Choroid plexus epithelial cell (primary cell): ENCODE measurements around the gene GTSF1L.

Experiments
- DNase-seq: peaks from one replicate; pipeline ENCODE4 v3.0.0-alpha.2; 2010; ENCODE audit warnings: low read depth
- H3K4me3 ChIP-seq: 2 replicates; pipeline ENCODE4 v1.5.1; 2011; ENCODE audit warnings: low read depth, mild to moderate bottlenecking, control low read depth, low read length, moderate library complexity
- TF ChIP-seq, protein P1 (sequence below): conservative IDR thresholded peaks from 2 replicates; pipeline ENCODE4 v1.5.1; 2011; ENCODE audit warnings: low read depth, mild to moderate bottlenecking, control low read depth, inconsistent platforms, low read length, moderate library complexity

GTSF1L gene

DNA sequence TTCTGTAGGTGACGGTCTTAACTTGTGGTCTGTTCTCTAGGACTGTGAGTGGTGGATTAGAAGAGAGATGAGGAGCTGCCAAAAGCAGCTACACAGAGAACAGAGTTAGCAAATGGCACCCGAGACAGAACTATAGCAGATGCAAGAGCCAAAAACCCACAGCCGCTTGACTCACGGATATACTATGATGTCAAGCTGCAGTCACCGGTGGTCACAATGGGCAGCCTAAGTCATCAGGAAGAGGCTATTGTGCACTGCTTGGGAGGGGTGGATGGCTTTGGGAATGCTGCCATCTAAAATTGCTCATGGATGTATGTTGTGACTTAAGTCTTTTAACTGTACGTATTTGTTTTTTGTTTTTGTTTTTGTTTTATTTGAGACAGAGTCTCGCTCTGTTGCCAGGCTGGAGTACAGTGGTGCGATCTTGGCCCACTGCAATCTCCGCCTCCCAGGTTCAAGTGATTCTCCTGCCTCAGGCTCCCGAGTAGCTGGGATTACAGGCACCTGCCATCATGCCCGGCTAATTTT is at the start of gene GTSF1L:
TSS of gene GTSF1L (minus strand) at position 192 of the 528 bp plus-strand sequence. CDS start 308 bp downstream, outside the sequence.
- no peak for DNase-seq
- TF ChIP-seq, protein P1, sequence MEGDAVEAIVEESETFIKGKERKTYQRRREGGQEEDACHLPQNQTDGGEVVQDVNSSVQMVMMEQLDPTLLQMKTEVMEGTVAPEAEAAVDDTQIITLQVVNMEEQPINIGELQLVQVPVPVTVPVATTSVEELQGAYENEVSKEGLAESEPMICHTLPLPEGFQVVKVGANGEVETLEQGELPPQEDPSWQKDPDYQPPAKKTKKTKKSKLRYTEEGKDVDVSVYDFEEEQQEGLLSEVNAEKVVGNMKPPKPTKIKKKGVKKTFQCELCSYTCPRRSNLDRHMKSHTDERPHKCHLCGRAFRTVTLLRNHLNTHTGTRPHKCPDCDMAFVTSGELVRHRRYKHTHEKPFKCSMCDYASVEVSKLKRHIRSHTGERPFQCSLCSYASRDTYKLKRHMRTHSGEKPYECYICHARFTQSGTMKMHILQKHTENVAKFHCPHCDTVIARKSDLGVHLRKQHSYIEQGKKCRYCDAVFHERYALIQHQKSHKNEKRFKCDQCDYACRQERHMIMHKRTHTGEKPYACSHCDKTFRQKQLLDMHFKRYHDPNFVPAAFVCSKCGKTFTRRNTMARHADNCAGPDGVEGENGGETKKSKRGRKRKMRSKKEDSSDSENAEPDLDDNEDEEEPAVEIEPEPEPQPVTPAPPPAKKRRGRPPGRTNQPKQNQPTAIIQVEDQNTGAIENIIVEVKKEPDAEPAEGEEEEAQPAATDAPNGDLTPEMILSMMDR: no peak
- no peak within 1 kb of the TSS for H3K4me3 ChIP-seq

DNA sequence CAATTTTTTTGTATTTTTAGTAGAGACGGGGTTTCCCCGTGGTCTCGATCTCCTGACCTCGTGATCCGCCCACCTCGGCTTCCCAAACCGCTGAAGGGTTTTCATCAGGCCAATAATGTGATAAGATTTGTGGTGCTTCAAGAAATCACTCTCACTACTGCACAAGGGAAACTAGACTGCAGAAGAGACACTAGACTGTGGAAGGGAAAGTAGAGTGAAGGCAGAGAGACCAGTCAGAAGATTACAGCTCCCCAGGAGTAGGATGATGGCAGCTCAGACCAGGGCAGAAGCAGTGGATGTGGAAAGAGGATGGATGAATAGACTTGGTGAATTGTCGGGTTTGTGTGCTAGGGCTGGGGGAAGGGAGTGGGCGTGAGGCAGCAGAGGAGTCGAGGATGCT is 48.0 kb upstream of the GTSF1L start:
- H3K4me3 ChIP-seq: no peak overlapping the region
- TF ChIP-seq, protein P1: no peak
- DNase-seq: no peak

DNA sequence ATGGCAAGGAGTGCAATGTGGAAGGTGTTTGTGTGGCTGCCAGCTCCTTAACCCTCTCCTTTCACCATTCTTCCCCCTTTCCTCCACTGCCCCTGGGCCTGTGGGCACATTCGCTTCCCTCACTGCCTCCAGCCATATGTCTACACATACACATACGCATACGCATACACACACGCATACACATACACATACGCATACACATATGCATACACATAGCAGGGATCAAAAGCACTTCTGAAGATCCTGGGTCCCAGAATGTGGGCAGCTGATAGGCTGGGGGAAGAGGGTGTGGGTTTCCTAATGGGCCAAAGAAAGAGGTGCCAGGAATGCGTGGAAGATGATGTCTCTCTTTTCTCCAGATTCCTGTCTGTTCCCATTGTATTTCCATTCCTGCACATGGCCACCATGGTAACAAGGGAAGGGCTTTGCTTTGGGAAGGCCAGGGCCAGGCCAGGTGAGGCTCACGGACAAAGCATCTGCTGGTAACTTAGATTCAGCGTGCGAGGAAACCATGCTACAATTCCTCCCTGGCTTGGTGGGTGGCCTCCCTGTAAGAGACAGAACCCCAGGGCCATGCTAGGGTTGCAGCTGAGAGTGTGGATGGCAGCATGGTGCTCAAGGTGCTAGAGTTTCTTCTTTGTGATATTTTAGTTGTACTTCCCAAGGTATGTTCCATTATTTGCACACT is 44.8 kb upstream of the GTSF1L start:
- TF ChIP-seq, protein P1: no peak
- no peak overlapping the region for H3K4me3 ChIP-seq
- DNase-seq: no peak

DNA sequence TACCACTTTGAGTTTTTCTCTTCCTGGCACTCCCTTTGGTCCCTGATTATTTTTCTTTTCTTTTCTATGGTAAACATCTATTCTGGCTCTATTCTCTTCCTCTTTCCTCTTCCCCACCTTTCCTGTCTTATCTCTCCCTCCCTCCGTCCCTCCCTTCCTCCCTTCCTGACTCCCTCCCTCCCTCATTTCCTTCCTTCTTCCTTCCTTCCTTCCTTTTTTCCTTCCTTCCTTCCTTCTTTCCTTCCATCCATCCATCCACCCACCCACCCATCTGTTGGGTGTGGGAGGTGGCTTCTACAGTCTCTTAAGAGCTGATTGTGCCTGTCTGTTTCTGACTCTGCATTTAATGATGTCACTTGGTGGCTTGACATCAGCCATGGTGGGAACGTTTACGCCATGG is 43.5 kb upstream of the GTSF1L start:
- no peak for DNase-seq
- TF ChIP-seq, protein P1: no peak
- H3K4me3 ChIP-seq: no peak overlapping the region

DNA sequence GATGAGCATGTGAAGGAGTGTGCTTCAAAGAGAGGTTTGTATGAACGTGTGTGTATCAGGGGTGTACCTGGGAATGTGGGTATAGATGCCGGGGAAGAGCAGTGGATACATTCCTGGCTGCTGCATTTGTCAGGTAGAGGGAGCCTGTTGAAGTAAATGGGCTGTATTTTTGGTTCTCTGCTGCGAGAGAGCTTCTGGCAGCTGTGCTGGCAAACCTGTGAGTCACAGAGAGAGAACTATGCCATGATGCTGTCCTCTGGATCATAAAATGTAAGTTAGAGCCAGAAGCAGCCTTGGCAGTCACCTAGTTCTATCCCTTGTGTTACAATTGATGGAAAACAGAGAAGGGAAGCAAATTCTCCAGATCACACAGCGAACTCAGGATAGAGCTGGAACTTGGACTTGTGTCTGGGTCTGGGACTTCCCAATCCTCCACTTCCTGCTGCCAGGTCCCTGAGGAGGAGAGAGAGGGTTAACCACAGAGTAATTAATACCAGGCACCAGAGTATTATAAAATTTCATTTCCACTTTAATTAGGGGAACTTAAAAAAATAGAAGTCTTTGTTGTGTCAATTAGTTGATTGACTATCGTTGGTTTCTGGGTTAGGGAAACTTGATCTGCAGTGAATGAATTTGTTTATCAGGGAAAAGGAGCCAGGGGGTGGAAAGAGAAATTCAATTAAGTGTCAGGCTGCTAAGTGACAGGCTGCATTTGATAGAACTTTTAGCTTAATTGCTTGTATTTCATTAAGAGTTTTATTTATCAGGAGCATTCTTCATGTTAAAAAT is 41.1 kb upstream of the GTSF1L start:
- no peak for DNase-seq
- no peak overlapping the region for H3K4me3 ChIP-seq
- TF ChIP-seq, protein P1: no peak

DNA sequence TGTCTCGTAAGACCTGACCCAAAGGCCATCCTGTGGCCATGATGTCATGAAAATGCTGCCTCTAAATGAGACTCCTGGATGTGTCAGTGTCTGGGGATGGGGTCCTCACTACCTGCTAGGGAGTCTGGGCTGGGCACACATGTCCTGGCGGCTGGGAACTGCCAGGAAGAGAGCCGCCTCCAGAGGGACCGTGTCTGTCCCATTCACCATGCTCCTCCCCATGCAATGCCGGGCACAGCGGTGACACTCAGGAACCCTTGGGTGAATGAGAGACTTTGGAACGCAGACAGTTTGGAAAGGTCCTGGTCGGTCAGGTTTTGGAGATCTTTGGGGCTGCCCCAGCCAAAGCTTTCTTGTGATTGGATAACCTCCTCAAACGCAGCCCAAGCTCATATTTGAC is 40.1 kb upstream of the GTSF1L start:
- TF ChIP-seq, protein P1: no peak
- no peak for DNase-seq
- no peak overlapping the region for H3K4me3 ChIP-seq
